Liver (tissue), 9 donors: ENCODE data around the gene TUT7. TPM values are rescaled to one million over a fixed set of nuclear protein-coding genes. Genes with fewer than 3 reads are reported as not detected.

Source experiments
- DNase-seq: peaks from one replicate; pipeline ENCODE4 v3.0.0-alpha.2; 2017; ENCODE audit warnings: low spot score
- H3K27ac ChIP-seq, 2 donors: one replicate each; pipeline ENCODE4 v1.7.0; 2013; ENCODE audit warnings: inconsistent platforms in 2 of 2, low read length in 2 of 2, control low read depth in 1 of 2, low read depth in 1 of 2, mild to moderate bottlenecking in 1 of 2
- H3K27me3 ChIP-seq, 4 donors: one replicate each; pipeline versions ENCODE4 v1.6.1 to v1.7.0; 2013; ENCODE audit warnings: low read length in 3 of 4, inconsistent platforms in 1 of 4, mild to moderate bottlenecking in 1 of 4, moderate library complexity in 1 of 4; ENCODE audit not compliant: control insufficient read depth in 4 of 4, insufficient read depth in 4 of 4
- H3K36me3 ChIP-seq, 4 donors: one replicate each; pipeline versions ENCODE4 v1.6.1 to v1.7.0; 2013; ENCODE audit warnings: low read length in 3 of 4, mild to moderate bottlenecking in 3 of 4, low read depth in 1 of 4, moderate library complexity in 1 of 4; ENCODE audit not compliant: control insufficient read depth in 4 of 4, insufficient read depth in 3 of 4
- H3K4me1 ChIP-seq, 4 donors: one replicate each; pipeline versions ENCODE4 v1.6.1 to v1.7.0; 2013; ENCODE audit warnings: low read length in 3 of 4, mild to moderate bottlenecking in 3 of 4, moderate library complexity in 1 of 4; ENCODE audit not compliant: control insufficient read depth in 4 of 4, insufficient read depth in 4 of 4
- H3K4me3 ChIP-seq, 3 donors: one replicate each; pipeline versions ENCODE4 v1.6.1 to v1.7.0; 2013; ENCODE audit warnings: low read length in 3 of 3, control low read depth in 1 of 3, low read depth in 1 of 3, mild to moderate bottlenecking in 1 of 3
- H3K9ac ChIP-seq, 2 donors: one replicate each; pipeline ENCODE4 v1.7.0; 2013; ENCODE audit warnings: low read length in 2 of 2, mild to moderate bottlenecking in 2 of 2, moderate library complexity in 2 of 2, control low read depth in 1 of 2, low read depth in 1 of 2
- H3K9me3 ChIP-seq, 4 donors: one replicate each; pipeline versions ENCODE4 v1.6.1 to v1.7.0; 2013; ENCODE audit warnings: low read length in 3 of 4; ENCODE audit not compliant: control insufficient read depth in 4 of 4
- ATF3 ChIP-seq: IDR thresholded peaks from 2 replicates; pipeline ENCODE4 v1.6.1; 2016; ENCODE audit warnings: antibody characterized with exemption
- CTCF ChIP-seq: fragments of 150-350 bp; IDR thresholded peaks from 2 replicates; pipeline ENCODE4 v1.5.1; 2017; ENCODE audit warnings: improper control_type of control experiment, low read depth, low read length; ENCODE audit not compliant: missing input control
- EGR1 ChIP-seq, 2 donors: IDR thresholded peaks; 2 replicates each; pipeline ENCODE4 v1.6.1; 2016 to 2018; ENCODE audit warnings: antibody characterized with exemption in 2 of 2, low read depth in 2 of 2
- FOXA1 ChIP-seq: IDR thresholded peaks from 2 replicates; pipeline ENCODE4 v1.6.1; 2016; ENCODE audit warnings: antibody characterized with exemption
- GABPA ChIP-seq, 2 donors: IDR thresholded peaks in 1 of 2; conservative IDR thresholded peaks in 1 of 2; 2 replicates each; pipeline ENCODE4 v1.6.1; 2016; ENCODE audit warnings: antibody characterized with exemption in 2 of 2, mild to moderate bottlenecking in 1 of 2, moderate library complexity in 1 of 2
- HNF4A ChIP-seq, 2 donors: conservative IDR thresholded peaks; 2 replicates each; pipeline ENCODE4 v1.6.1; 2016; ENCODE audit warnings: antibody characterized with exemption in 2 of 2, mild to moderate bottlenecking in 2 of 2
- HNF4G ChIP-seq: IDR thresholded peaks from 2 replicates; pipeline ENCODE4 v1.6.1; 2016; ENCODE audit warnings: antibody characterized with exemption
- JUND ChIP-seq, 2 donors: IDR thresholded peaks; 2 replicates each; pipeline ENCODE4 v1.6.1; 2016; ENCODE audit warnings: antibody characterized with exemption in 2 of 2
- MAX ChIP-seq: IDR thresholded peaks from 2 replicates; pipeline ENCODE4 v1.6.1; 2016; ENCODE audit warnings: antibody characterized with exemption
- NR2F2 ChIP-seq: IDR thresholded peaks from 2 replicates; pipeline ENCODE4 v1.6.1; 2016; ENCODE audit warnings: antibody characterized with exemption
- RAD21 ChIP-seq, 2 donors: IDR thresholded peaks; 2 replicates each; pipeline ENCODE4 v1.6.1; 2016; ENCODE audit warnings: antibody characterized with exemption in 2 of 2, mild to moderate bottlenecking in 2 of 2
- REST ChIP-seq: IDR thresholded peaks from 2 replicates; pipeline ENCODE4 v1.6.1; 2016; ENCODE audit warnings: antibody characterized with exemption, mild to moderate bottlenecking
- SP1 ChIP-seq: IDR thresholded peaks from 2 replicates; pipeline ENCODE4 v1.6.1; 2018; ENCODE audit warnings: antibody characterized with exemption, mild to moderate bottlenecking
- TAF1 ChIP-seq: conservative IDR thresholded peaks from 2 replicates; pipeline ENCODE4 v1.6.1; 2016; ENCODE audit warnings: antibody characterized with exemption, mild to moderate bottlenecking
- YY1 ChIP-seq: IDR thresholded peaks from 2 replicates; pipeline ENCODE4 v1.6.1; 2016; ENCODE audit warnings: antibody characterized with exemption, mild to moderate bottlenecking
- ZBTB33 ChIP-seq: IDR thresholded peaks from 2 replicates; pipeline ENCODE4 v1.6.1; 2016; ENCODE audit warnings: antibody characterized with exemption
- WGBS: extraction: QIAGEN DNeasy Blood & Tissue Kit; methylation state at CpG from one replicate; pipeline ENCODE4 v1.1.7; 2013; 5-methylcytosine and 5-hydroxymethylcytosine counted together
- polyA plus RNA-seq, 2 donors: library from polyadenylated mRNA; stranded (reverse) in 1 of 2; unstranded in 1 of 2; fragments of 200-250 nt in 1 of 2; fragments of >200 nt in 1 of 2; fragmentation: Nextera tagmentation in 1 of 2; extraction: Ambion mirVana in 1 of 2; gene quantifications; one replicate each; pipeline versions ENCODE4 v1.2.1 to v1.2.3, GENCODE V29; 2013 to 2015
- total RNA-seq, 2 donors: library from RNA; depleted of rRNA; stranded (reverse); fragments of >200 nt; gene quantifications; one replicate each; pipeline ENCODE4 v1.2.3, GENCODE V29; 2014
- donor health status: healthy.
- donor health status: healthy.
- donor health status: healthy.
- donor health status: healthy.
- donor health status: healthy.

Gene TUT7
- total and polyA plus RNA-seq, 4 donors: 10.7 to 34.6 (median 15.9) TPM

DNA sequence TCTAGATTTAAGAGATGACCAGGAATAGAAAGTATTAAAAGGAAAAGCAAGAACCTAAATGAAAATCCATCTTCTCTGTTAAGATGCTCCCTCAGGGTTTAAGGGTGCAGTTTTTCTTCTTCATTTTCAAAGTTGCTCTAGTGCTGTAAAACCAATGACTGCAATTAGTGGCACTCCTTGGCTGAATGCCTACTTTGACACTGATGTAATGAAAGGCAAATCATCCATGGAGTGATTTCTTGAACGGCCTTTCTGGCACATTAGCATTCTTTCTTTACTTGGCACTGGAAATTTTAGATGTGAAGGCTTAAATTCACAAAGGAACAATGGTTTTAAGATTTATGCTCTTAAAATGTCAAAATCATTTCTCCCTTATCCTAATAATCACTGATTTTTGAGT, 52.5 kb downstream of the TUT7 start:
- Histone ChIP-seq H3K27me3 (no peaks in the 10 kb centered on the region), H3K36me3 (peaks cover 19 to 89% (median 89%) of the 10 kb centered on the region in 4 donors), H3K27ac (no peak overlapping the region), H3K9ac (no peak overlapping the region), H3K9me3 (no peaks in the 10 kb centered on the region), H3K4me3 (no peak overlapping the region), H3K4me1 (no peaks in the 10 kb centered on the region)
- DNase-seq: no peak
- WGBS: 72% methylated on average over 1 of the region's 1 CpG
- TF ChIP-seq EGR1 (IDR thresholded peaks at IDR 0.05; ENCODE audit: low read depth in 2 of 2) (no peak), GABPA (IDR thresholded peaks at IDR 0.05 in 1 of 2, conservative IDR thresholded peaks at IDR 0.05 in 1 of 2) (no peak)

DNA sequence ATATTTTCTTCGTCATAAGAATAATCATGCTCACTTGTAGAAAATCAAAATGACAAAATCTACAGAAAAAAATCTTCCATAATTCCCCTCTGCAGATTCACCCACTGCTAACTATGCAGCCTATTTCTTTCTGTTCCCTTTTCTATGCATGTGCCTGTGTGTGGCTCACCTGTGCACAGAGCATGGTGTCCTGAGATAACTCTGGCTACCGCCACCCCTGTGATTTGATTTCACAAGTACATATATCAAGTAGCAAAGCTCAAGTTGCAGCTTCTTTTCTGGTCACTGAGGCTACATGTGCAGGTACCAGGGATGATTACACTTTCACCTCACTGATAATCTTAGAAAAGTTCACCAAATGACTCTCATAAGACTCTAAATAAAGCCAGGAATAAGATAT, 53.5 kb downstream of the TUT7 start:
- Histone ChIP-seq H3K36me3 (peaks cover 18 to 89% (median 87%) of the 10 kb centered on the region in 4 donors), H3K27ac (no peak overlapping the region), H3K9me3 (no peaks in the 10 kb centered on the region), H3K27me3 (no peaks in the 10 kb centered on the region), H3K4me1 (no peaks in the 10 kb centered on the region), H3K9ac (no peak overlapping the region), H3K4me3 (no peak overlapping the region)
- 93% methylated on average over 2 of the region's 2 CpGs for WGBS
- DNase-seq: no peak
- no peak for TF ChIP-seq ATF3
- no peak for TF ChIP-seq MAX
- no peak for TF ChIP-seq GABPA (IDR thresholded peaks at IDR 0.05 in 1 of 2, conservative IDR thresholded peaks at IDR 0.05 in 1 of 2)

DNA sequence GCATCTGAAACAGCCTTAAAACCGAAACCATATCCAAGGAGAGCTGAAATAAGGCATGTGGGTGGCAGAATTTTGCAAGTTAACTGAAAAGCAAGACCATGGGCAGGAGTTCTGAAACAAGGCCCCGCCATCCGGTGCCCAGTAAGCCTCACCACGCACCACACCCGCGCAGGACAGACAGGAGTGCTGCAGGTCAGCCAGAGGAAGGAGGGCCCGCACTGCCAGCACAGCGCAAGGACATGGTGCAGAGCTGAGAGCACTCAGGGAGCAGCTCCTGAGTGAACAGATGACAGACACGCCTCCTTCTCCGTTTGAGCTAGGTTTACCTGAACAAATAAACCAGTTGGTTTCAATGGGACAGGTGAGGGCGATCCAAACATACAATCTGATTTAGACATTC, 55.3 kb downstream of the TUT7 start:
- WGBS: 78% methylated on average over 11 of the region's 11 CpGs

More for the DNA sequence above, 55.3 kb downstream of the TUT7 start:
- Histone ChIP-seq H3K9ac (no peak overlapping the region), H3K4me3 (no peak overlapping the region), H3K9me3 (no peaks in the 10 kb centered on the region), H3K4me1 (no peaks in the 10 kb centered on the region), H3K36me3 (peaks cover 17 to 71% (median 70%) of the 10 kb centered on the region in 4 donors), H3K27me3 (no peaks in the 10 kb centered on the region), H3K27ac (no peak overlapping the region)
- no peak for DNase-seq
- TF ChIP-seq JUND (IDR thresholded peaks at IDR 0.05): no peak
- no peak for TF ChIP-seq NR2F2
- no peak for TF ChIP-seq FOXA1
- TF ChIP-seq RAD21 (IDR thresholded peaks at IDR 0.05): no peak
- no peak for TF ChIP-seq ATF3
- TF ChIP-seq ZBTB33: no peak
- no peak for TF ChIP-seq CTCF
- TF ChIP-seq TAF1: no peak
- no peak for TF ChIP-seq SP1
- TF ChIP-seq HNF4G: no peak
- TF ChIP-seq REST: no peak
- no peak for TF ChIP-seq HNF4A (conservative IDR thresholded peaks at IDR 0.05)
- TF ChIP-seq YY1: no peak
